Esophagus (tissue), 2 donors: ENCODE measurements around the gene RFX5. TPM values are rescaled to one million over a fixed set of nuclear protein-coding genes. Genes with fewer than 3 reads are reported as not detected.

ENCODE experiments used
- H3K27ac ChIP-seq, 2 donors: one replicate each; pipeline ENCODE4 v1.5.1; 2013; ENCODE audit warnings: low read depth in 2 of 2, mild to moderate bottlenecking in 2 of 2, inconsistent platforms in 1 of 2, low read length in 1 of 2, moderate library complexity in 1 of 2
- H3K27me3 ChIP-seq, 2 donors: one replicate each; pipeline ENCODE4 v1.6.1; 2013; ENCODE audit warnings: low read length in 2 of 2, control low read depth in 1 of 2, mild to moderate bottlenecking in 1 of 2; ENCODE audit not compliant: insufficient read depth in 2 of 2, control insufficient read depth in 1 of 2
- H3K36me3 ChIP-seq, 2 donors: one replicate each; pipeline ENCODE4 v1.6.1; 2013; ENCODE audit warnings: low read length in 1 of 2; ENCODE audit not compliant: control insufficient read depth in 2 of 2, insufficient read depth in 2 of 2
- H3K4me1 ChIP-seq, 2 donors: one replicate each; pipeline ENCODE4 v1.6.1; 2013; ENCODE audit warnings: low read length in 1 of 2; ENCODE audit not compliant: control insufficient read depth in 2 of 2, insufficient read depth in 2 of 2
- H3K4me3 ChIP-seq, 2 donors: one replicate each; pipeline ENCODE4 v1.5.1; 2013; ENCODE audit warnings: low read length in 2 of 2, mild to moderate bottlenecking in 2 of 2, low read depth in 1 of 2, moderate library complexity in 1 of 2
- H3K9me3 ChIP-seq, 2 donors: one replicate each; pipeline ENCODE4 v1.6.1; 2013; ENCODE audit warnings: mild to moderate bottlenecking in 2 of 2, low read depth in 1 of 2, low read length in 1 of 2, moderate library complexity in 1 of 2; ENCODE audit not compliant: control insufficient read depth in 2 of 2, insufficient read depth in 1 of 2
- WGBS, 2 donors: extraction: QIAGEN DNeasy Blood & Tissue Kit; methylation state at CpG; one replicate each; pipeline ENCODE4 v1.1.7; 2013; 5-methylcytosine and 5-hydroxymethylcytosine counted together
- polyA plus RNA-seq, 2 donors: library from polyadenylated mRNA; stranded (reverse); fragments of 200-250 nt; gene quantifications; one replicate each; pipeline ENCODE4 v1.2.3, GENCODE V29; 2013
- donor health status: healthy with polysubstance abuse.
- donor health status: Bipolar disorder and iron deficiency.

Gene RFX5
- polyA plus RNA-seq, 2 donors = 12.0 to 12.9 TPM

DNA sequence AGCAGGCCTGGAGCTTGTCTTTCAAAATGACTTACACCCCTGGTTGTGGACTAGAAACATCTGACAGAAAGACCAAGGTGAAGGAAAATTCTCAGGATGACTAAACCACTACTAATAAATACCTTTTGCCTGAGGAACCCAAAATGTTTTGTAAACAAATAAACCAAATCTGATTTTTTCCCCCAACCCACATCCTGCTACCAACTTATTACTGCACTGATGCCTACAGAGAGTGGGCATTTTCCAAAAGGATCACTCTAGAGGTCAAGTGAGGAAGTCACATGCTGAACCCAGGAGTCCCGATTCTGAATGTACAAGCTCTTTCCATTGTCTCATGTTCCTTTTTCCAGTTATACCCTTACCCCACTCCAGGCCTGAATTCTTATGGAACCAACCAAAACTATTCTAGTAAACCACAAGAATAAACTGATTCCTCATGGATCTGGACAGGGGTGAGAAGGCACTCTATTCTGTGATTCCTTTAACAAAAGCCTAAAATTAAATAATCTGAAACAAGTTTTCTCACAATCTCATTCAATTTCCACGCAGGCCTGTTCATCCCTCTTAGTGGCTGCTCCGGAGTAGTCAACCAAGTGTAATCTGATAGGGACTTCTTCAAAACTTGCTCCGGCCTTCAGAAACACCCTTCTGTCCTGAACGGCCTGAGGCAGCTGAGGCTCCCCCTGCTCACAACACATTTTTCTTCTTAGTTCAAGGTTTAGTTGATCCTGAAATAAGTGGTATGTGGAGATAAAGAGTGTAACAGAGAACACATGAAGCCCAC is 21.2 kb downstream of the RFX5 start:
- H3K36me3 ChIP-seq = peaks cover 0 to 3% of the 10 kb centered on the region in 2 donors
- peak overlapping the region; percentile 33 to 42 for H3K27ac ChIP-seq
- H3K9me3 ChIP-seq = no peaks in the 10 kb centered on the region
- 25 to 40% methylated on average over 5 of the region's 5 CpGs for WGBS, 2 donors
- H3K4me1 ChIP-seq = peaks cover 0 to 4% of the 10 kb centered on the region in 2 donors
- H3K27me3 ChIP-seq = no peaks in the 10 kb centered on the region
- H3K4me3 ChIP-seq = peak overlapping the region; percentile 3 to 73

DNA sequence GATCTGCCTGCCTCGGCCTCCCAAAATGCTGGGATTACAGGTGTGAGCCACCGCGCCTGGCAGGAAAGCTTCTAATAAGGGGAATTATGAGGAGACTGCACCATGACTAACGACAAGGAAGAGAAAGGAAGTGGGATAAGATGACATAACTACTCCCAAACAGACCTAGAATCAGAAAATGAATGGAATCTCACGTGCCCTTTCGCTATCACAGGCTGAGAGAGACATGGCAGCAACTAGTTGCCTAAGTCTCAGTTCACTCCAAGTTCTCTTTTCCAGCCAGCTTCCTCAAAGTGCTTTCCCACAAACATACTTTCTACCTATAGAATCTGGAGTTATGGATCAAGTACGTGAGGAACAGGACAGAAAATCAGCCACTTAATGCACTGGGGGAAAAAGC is 21.8 kb downstream of the RFX5 start:
- 81 to 90% methylated on average over 7 of the region's 7 CpGs for WGBS, 2 donors
- Histone ChIP-seq H3K27ac (no peak overlapping the region), H3K4me3 (no peak overlapping the region), H3K27me3 (no peaks in the 10 kb centered on the region), H3K36me3 (peaks cover 0 to 3% of the 10 kb centered on the region in 2 donors), H3K9me3 (no peaks in the 10 kb centered on the region), H3K4me1 (peaks cover 0 to 4% of the 10 kb centered on the region in 2 donors)

DNA sequence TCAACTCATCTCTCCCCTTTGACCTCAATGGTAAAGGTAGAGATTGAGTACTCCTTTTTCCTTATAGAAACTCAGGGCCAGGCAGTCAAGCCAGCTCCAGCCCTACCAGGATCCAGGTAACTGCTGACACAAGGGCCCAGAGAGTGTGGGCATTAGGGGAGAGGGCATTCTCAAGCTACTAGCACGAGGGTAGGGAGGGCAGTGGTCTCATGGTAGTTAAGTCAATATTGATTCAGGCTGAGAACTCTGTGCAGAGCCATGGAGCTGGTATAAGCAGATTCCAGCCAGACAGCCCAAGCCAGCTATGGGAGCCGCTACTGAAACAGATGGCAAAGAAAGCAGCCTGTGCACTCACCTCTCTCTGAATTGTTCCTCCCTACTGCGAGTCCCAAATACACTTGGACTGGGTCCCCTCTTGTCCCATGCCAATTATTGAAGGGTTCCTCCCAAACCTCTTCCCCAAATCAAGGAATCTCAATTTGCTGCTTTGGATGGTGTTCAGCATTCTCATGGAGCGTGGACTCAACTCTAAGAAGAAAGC is 22.6 kb downstream of the RFX5 start:
- Histone ChIP-seq H3K27me3 (no peaks in the 10 kb centered on the region), H3K4me1 (peaks cover 0 to 4% of the 10 kb centered on the region in 2 donors)

DNA sequence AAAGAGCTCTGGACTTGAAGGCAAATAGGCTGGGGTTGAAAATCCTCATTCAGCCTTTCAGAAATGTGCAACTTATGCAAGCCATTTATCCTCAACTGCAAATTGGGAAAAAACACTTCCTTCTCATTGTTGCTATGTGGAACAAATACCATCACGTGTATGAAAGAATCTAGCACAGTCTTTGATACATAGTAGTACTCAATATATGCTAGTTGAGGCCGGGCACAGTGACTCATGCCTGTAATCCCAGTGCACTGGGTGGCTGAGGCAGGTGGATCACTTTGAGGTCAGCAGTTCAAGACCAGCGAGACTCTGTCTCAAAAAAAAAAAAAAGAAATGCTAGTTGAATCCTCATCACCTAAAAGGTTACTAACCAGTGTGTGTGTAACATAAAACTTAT is 28.1 kb downstream of the RFX5 start:
- Histone ChIP-seq H3K4me3 (no peak overlapping the region), H3K27ac (peak overlapping the region in 1 of 2 donors; percentile 22), H3K9me3 (no peaks in the 10 kb centered on the region), H3K4me1 (peaks cover 0 to 2% of the 10 kb centered on the region in 2 donors), H3K36me3 (peaks cover 4 to 12% of the 10 kb centered on the region in 2 donors), H3K27me3 (no peaks in the 10 kb centered on the region)
- 60% methylated on average over 3 of the region's 3 CpGs for WGBS, 2 donors

More for the DNA sequence above, 22.6 kb downstream of the RFX5 start:
- no peaks in the 10 kb centered on the region for H3K9me3 ChIP-seq
- peaks cover 0 to 3% of the 10 kb centered on the region in 2 donors for H3K36me3 ChIP-seq
- H3K4me3 ChIP-seq = no peak overlapping the region
- H3K27ac ChIP-seq = no peak overlapping the region
- 90 to 91% methylated on average over 4 of the region's 4 CpGs for WGBS, 2 donors

DNA sequence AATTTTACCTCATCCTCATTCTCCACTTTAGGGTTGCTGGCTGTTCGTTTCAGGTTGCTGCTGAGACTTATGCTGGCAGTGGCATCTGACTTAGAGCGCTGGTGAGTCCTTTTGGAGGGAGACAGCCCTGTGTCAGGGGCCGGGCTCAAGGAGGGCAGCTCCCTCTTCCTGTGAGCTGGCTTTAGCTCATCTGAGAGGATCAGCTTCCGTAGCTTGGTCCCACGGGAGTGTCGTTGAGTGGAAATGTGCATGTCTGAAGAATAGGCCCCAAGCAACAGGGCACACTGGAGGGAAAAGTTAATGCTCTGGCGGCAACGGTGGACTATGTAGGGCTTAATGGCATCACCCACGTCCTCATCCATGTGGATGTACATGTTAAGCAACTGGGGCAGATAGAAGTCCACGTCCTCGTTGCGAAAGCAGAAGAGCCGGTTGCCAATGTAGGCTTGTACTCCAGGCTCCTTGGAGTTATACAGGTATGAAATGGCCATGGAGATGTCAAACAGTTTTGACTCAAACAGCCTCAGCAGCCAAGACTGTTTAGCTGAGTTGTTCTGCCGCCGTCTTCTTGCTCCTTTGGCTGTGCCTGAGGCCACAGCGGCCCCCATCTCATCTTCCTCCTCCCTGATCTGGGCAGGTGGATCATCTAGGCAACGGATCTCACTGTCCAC is 31.4 kb downstream of the RFX5 start:
- WGBS, 2 donors = 90 to 93% methylated on average over 17 of the region's 17 CpGs
- Histone ChIP-seq H3K36me3 (peaks cover 7 to 19% of the 10 kb centered on the region in 2 donors), H3K27ac (no peak overlapping the region)

DNA sequence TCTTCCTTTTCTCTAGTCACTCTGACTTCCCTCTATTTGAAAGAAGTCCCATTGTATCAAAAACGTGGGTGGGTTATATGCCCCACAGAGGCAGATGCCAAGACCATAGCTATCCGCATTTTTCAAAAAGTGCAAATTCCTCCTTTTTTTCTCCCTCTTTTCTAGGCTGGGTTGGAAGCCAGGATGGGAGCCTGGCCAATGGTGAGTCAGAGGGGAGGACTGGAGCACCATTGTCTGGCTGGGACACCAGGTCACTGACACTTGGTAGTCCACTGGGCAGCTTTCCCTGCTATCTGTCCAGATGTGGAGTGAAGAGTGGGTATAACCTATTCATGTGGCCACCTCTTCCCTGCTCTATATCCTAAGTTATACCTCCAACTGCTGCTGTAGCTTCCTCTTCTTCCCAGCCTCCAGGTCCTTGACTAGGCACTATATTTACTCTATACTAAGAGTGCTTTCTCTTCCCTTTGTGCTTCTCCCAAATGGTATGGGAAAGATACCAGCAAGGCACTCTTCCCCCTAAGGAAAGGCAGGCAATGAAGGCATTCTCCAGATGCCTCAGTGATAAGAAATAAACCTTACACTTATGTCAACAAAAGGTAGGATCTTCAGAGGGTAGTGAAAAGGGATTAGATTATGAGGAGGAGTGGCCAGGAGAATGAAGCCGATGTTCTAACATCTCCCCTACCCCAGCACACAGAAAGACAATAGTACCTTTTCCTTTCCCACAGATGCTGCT is 32.7 kb downstream of the RFX5 start:
- no peaks in the 10 kb centered on the region for H3K9me3 ChIP-seq
- no peak overlapping the region for H3K27ac ChIP-seq
- H3K36me3 ChIP-seq = peaks cover 7 to 21% of the 10 kb centered on the region in 2 donors
- no peak overlapping the region for H3K4me3 ChIP-seq
- H3K27me3 ChIP-seq = no peaks in the 10 kb centered on the region
- H3K4me1 ChIP-seq = peaks cover 2 to 8% of the 10 kb centered on the region in 2 donors
- WGBS, 2 donors = 44 to 50% methylated on average over 3 of the region's 3 CpGs

More for the DNA sequence above, 31.4 kb downstream of the RFX5 start:
- Histone ChIP-seq H3K4me1 (peaks cover 2 to 8% of the 10 kb centered on the region in 2 donors), H3K27me3 (no peaks in the 10 kb centered on the region), H3K9me3 (no peaks in the 10 kb centered on the region), H3K4me3 (no peak overlapping the region)

DNA sequence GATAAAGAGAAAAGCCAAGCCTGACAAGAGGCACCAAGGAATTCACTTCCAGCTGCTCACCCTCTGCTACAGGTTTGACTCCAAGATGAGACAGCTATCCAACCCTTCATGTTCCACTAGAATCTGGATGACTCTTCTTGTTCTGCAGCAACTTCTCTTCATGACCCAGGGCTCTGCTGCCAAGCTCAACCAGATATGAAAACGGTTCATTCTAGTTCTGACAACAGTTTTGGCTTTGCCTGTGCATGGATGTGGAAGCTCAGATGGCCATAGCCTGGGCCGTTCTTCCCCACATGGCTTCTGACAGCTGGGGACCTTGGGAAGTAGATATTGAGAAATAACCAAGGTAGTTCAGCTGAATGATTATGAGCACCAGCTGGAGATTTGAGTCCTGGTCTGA is 33.6 kb downstream of the RFX5 start:
- peaks cover 7 to 25% of the 10 kb centered on the region in 2 donors for H3K36me3 ChIP-seq
- H3K27me3 ChIP-seq = no peaks in the 10 kb centered on the region
- H3K4me3 ChIP-seq = no peak overlapping the region
- no peaks in the 10 kb centered on the region for H3K9me3 ChIP-seq
- 49 to 62% methylated on average over 2 of the region's 2 CpGs for WGBS, 2 donors
- peak overlapping the region; percentile 37 to 52 for H3K27ac ChIP-seq
- H3K4me1 ChIP-seq = peaks cover 2 to 8% of the 10 kb centered on the region in 2 donors

DNA sequence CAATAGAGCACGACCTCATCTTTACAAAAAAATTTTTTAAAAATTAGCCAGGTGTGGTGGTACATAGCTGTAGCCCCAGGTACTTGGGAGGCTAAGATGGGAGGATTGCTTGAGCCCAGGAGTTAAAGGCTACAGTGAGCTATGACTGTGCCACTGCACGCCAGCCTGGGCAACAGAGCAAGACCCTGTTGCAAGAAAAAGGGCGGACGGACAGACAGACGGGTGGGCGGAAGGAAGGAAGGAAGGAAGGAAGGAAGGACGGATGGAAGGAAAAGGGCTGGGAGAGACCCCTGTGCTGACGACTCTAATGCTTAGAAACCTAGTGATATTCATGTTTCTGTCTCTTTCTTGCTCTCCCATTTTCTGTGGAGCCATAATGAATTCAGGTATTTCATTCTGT is 34.2 kb downstream of the RFX5 start:
- Histone ChIP-seq H3K9me3 (no peaks in the 10 kb centered on the region), H3K27me3 (no peaks in the 10 kb centered on the region), H3K36me3 (peaks cover 12 to 31% of the 10 kb centered on the region in 2 donors), H3K4me3 (no peak overlapping the region), H3K4me1 (peaks cover 2 to 8% of the 10 kb centered on the region in 2 donors), H3K27ac (peak overlapping the region in 1 of 2 donors; percentile 37)
- WGBS, 2 donors = 86 to 90% methylated on average over 8 of the region's 8 CpGs

DNA sequence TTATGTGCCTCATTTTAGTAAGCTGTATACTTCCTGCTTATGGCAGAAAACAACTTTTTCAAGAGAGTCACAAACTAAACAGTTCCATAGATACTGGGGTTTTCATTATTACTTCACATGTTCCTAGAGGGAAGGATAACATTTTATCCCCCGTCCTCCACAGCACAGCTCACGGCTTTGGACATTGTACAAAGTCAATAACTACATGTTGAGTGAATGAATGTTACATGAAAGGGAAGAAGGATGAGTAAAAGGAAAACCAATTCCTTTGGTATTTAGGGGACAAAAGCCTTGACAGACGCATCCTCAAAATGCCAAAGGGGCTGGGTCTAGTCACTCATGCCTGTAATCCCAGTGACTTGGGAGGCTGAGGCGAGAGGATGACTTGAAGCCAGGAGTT is 34.6 kb downstream of the RFX5 start:
- H3K9me3 ChIP-seq = no peaks in the 10 kb centered on the region
- H3K27me3 ChIP-seq = no peaks in the 10 kb centered on the region
- no peak overlapping the region for H3K4me3 ChIP-seq
- peaks cover 15 to 34% of the 10 kb centered on the region in 2 donors for H3K36me3 ChIP-seq
- peak overlapping the region in 1 of 2 donors; percentile 73 for H3K27ac ChIP-seq
- H3K4me1 ChIP-seq = peaks cover 2 to 8% of the 10 kb centered on the region in 2 donors
- 79 to 89% methylated on average over 4 of the region's 4 CpGs for WGBS, 2 donors
